Measurements from ENCODE around the gene MGLL. TPM values are rescaled to one million over a fixed set of nuclear protein-coding genes. Genes with fewer than 3 reads are reported as not detected.

The MGLL gene
- total and polyA plus RNA-seq, 4 donors: 25.5 to 48.6 (median 37.9) TPM

- Histone ChIP-seq H3K4me1 (ENCODE audit: control insufficient read depth, insufficient read depth, low read length) (peaks cover 61% of the 10 kb centered on the region), H3K27ac (ENCODE audit: low read depth, low read length) (no peak overlapping the region), H3K36me3 (ENCODE audit: control insufficient read depth, insufficient read depth, low read length) (no peaks in the 10 kb centered on the region), H3K4me3 (ENCODE audit: low read depth, low read length) (no peak overlapping the region), H3K27me3 (ENCODE audit: control insufficient read depth, insufficient read depth, low read length) (no peaks in the 10 kb centered on the region), H3K9me3 (ENCODE audit: control insufficient read depth, insufficient read depth, low read length) (no peaks in the 10 kb centered on the region)
- DNase-seq (ENCODE audit: low read depth in 4 of 6, low spot score in 6 of 6): no peak
- WGBS (ENCODE audit: insufficient coverage): 68% methylated on average over 6 of the region's 9 CpGs
Observed at GRCh38 chr3:127748754-127749327, 73.5 kb downstream of the MGLL start.

DNA sequence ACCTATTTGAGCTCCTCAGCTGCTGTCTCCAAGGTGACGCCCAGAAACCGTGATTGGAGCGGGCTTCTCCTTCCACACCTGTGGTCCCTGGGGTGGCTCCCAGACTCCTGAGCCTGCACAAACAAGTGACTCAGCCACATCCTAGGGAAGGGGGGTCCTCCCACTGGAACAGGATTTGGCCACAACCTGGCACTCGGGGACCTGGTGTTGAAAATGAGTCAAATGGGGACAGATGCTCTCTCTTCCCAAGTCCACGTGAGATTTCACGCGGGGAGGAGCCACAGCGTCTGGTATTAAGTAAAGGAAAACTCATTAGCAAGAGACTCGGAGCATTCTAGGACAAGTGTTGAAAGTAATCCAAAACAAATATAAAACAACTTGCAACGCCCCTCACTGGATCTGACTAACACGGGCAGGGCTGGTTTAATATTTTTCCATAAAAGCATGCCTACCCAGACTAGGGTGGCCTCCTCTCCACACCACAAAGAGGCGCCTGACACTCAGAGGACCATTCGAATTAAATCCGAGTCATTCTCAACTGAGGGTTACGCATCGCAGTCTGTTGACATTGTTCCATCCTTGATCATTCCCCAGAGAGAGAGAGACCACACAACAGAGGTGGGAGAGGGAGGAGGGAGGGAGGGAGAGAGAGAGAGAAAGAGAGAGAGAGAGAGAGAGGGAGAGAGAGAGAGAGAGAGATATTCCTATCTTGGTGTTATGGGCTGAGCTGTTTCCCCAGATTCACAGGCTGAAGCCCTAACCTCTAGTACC, 74.4 kb downstream of the MGLL start:
- H3K27me3 ChIP-seq (ENCODE audit: control insufficient read depth, insufficient read depth, low read length): no peaks in the 10 kb centered on the region
- no peak overlapping the region for H3K4me3 ChIP-seq (ENCODE audit: low read depth, low read length)
- 80% methylated on average over 6 of the region's 16 CpGs for WGBS (ENCODE audit: insufficient coverage)
- H3K27ac ChIP-seq (ENCODE audit: low read depth, low read length): peak overlapping the region; percentile 29
- peaks cover 58% of the 10 kb centered on the region for H3K4me1 ChIP-seq (ENCODE audit: control insufficient read depth, insufficient read depth, low read length)
- no peaks in the 10 kb centered on the region for H3K36me3 ChIP-seq (ENCODE audit: control insufficient read depth, insufficient read depth, low read length)
- no peak for DNase-seq (ENCODE audit: low read depth in 4 of 6, low spot score in 6 of 6)
- H3K9me3 ChIP-seq (ENCODE audit: control insufficient read depth, insufficient read depth, low read length): no peaks in the 10 kb centered on the region

- Histone ChIP-seq H3K27me3 (ENCODE audit: control insufficient read depth, insufficient read depth, low read length) (no peaks in the 10 kb centered on the region), H3K27ac (ENCODE audit: low read depth, low read length) (peak overlapping the region; percentile 29), H3K4me3 (ENCODE audit: low read depth, low read length) (no peak overlapping the region), H3K9me3 (ENCODE audit: control insufficient read depth, insufficient read depth, low read length) (no peaks in the 10 kb centered on the region), H3K36me3 (ENCODE audit: control insufficient read depth, insufficient read depth, low read length) (no peaks in the 10 kb centered on the region), H3K4me1 (ENCODE audit: control insufficient read depth, insufficient read depth, low read length) (peaks cover 58% of the 10 kb centered on the region)
- 100% methylated on average over 1 of the region's 1 CpG for WGBS (ENCODE audit: insufficient coverage)
- DNase-seq (ENCODE audit: low read depth in 4 of 6, low spot score in 6 of 6): no peak
Observed at GRCh38 chr3:127747066-127747465, 75.2 kb downstream of the MGLL start.

DNA sequence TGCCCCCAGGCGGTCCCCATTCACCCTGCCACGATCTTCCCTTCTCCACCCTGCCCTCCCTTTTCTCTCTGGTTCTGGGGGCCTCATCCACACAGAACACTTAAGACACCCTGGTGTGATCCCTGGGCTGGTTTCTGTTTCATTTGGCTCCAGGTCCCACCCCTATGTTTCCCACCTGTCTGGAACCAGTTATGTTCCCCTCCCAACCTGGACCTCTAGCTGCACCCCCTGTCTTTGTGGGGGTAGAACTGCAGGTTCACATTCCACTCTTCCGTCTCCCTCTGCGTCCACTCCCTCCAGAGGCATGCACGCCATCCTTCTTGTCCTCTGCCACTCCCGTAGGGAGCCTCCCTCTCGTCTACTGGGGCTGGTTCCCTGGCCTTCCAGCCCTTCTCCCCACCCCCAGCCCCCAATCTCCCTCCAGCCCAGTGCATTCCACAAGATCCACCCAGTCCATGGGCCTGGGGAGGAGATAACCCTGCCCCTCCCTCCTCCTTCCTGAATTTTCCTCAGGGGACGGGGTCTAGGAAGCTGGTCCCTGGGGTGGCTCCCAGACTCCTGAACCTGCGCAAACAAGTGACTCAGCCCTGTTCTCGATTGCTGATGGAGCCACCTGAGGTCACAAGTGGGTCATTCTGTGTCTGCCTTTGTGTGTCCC, 75.8 kb downstream of the MGLL start:
- H3K27me3 ChIP-seq (ENCODE audit: control insufficient read depth, insufficient read depth, low read length): no peaks in the 10 kb centered on the region
- no peaks in the 10 kb centered on the region for H3K9me3 ChIP-seq (ENCODE audit: control insufficient read depth, insufficient read depth, low read length)
- DNase-seq (ENCODE audit: low read depth in 4 of 6, low spot score in 6 of 6): no peak
- 93% methylated on average over 10 of the region's 10 CpGs for WGBS (ENCODE audit: insufficient coverage)
- no peak overlapping the region for H3K27ac ChIP-seq (ENCODE audit: low read depth, low read length)
- no peaks in the 10 kb centered on the region for H3K36me3 ChIP-seq (ENCODE audit: control insufficient read depth, insufficient read depth, low read length)
- peaks cover 58% of the 10 kb centered on the region for H3K4me1 ChIP-seq (ENCODE audit: control insufficient read depth, insufficient read depth, low read length)
- H3K4me3 ChIP-seq (ENCODE audit: low read depth, low read length): no peak overlapping the region

GRCh38 chr3:127745656-127746399, 76.5 kb downstream of the MGLL start:
- no peak overlapping the region for H3K27ac ChIP-seq (ENCODE audit: low read depth, low read length)

GRCh38 chr3:127744875-127745274, 77.4 kb downstream of the MGLL start:
- Histone ChIP-seq H3K4me1 (ENCODE audit: control insufficient read depth, insufficient read depth, low read length) (peaks cover 53% of the 10 kb centered on the region), H3K27me3 (ENCODE audit: control insufficient read depth, insufficient read depth, low read length) (no peaks in the 10 kb centered on the region), H3K9me3 (ENCODE audit: control insufficient read depth, insufficient read depth, low read length) (no peaks in the 10 kb centered on the region), H3K27ac (ENCODE audit: low read depth, low read length) (peak overlapping the region; percentile 4), H3K4me3 (ENCODE audit: low read depth, low read length) (no peak overlapping the region), H3K36me3 (ENCODE audit: control insufficient read depth, insufficient read depth, low read length) (peaks cover 5% of the 10 kb centered on the region)
- WGBS (ENCODE audit: insufficient coverage): 94% methylated on average over 8 of the region's 8 CpGs
- no peak for DNase-seq (ENCODE audit: low read depth in 4 of 6, low spot score in 6 of 6)

More at GRCh38 chr3:127745656-127746399, 76.5 kb downstream of the MGLL start:
- Histone ChIP-seq H3K4me1 (ENCODE audit: control insufficient read depth, insufficient read depth, low read length) (peaks cover 55% of the 10 kb centered on the region), H3K27me3 (ENCODE audit: control insufficient read depth, insufficient read depth, low read length) (no peaks in the 10 kb centered on the region), H3K9me3 (ENCODE audit: control insufficient read depth, insufficient read depth, low read length) (no peaks in the 10 kb centered on the region), H3K4me3 (ENCODE audit: low read depth, low read length) (no peak overlapping the region), H3K36me3 (ENCODE audit: control insufficient read depth, insufficient read depth, low read length) (peaks cover under 1% of the 10 kb centered on the region)
- WGBS (ENCODE audit: insufficient coverage): 89% methylated on average over 10 of the region's 11 CpGs
- DNase-seq (ENCODE audit: low read depth in 4 of 6, low spot score in 6 of 6): no peak

DNA sequence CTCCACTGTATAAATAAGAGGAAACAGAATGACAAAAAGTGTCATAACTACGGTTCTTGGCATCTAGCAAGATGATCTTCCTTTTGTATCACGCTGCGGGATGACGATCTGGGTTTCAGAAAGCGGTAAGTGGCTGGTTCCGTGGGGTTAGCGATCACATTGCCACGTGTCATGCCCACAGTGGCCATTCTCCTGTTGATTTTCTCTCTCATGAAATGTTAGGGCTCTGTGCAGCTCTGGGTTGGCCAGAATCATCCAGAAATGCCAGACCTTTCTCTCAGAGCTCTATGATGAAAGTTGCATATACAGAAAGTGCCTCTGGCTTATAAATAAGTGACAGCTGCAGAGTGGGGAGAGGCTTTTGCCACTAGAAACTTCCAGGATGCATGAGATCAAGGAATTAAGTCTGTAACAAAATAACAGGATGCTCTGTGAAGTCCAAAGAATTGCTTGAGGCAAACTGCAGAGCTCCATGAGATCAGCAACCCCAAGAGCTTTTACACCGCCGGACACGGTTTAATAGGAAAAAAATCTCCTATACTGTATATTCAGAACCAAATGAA, 78.0 kb downstream of the MGLL start:
- no peaks in the 10 kb centered on the region for H3K9me3 ChIP-seq (ENCODE audit: control insufficient read depth, insufficient read depth, low read length)
- H3K36me3 ChIP-seq (ENCODE audit: control insufficient read depth, insufficient read depth, low read length): peaks cover 5% of the 10 kb centered on the region
- no peak overlapping the region for H3K4me3 ChIP-seq (ENCODE audit: low read depth, low read length)
- no peaks in the 10 kb centered on the region for H3K27me3 ChIP-seq (ENCODE audit: control insufficient read depth, insufficient read depth, low read length)
- H3K4me1 ChIP-seq (ENCODE audit: control insufficient read depth, insufficient read depth, low read length): peaks cover 53% of the 10 kb centered on the region
- WGBS (ENCODE audit: insufficient coverage): 85% methylated on average over 8 of the region's 11 CpGs
- no peak for DNase-seq (ENCODE audit: low read depth in 4 of 6, low spot score in 6 of 6)
- peak overlapping the region; percentile 49 for H3K27ac ChIP-seq (ENCODE audit: low read depth, low read length)

DNA sequence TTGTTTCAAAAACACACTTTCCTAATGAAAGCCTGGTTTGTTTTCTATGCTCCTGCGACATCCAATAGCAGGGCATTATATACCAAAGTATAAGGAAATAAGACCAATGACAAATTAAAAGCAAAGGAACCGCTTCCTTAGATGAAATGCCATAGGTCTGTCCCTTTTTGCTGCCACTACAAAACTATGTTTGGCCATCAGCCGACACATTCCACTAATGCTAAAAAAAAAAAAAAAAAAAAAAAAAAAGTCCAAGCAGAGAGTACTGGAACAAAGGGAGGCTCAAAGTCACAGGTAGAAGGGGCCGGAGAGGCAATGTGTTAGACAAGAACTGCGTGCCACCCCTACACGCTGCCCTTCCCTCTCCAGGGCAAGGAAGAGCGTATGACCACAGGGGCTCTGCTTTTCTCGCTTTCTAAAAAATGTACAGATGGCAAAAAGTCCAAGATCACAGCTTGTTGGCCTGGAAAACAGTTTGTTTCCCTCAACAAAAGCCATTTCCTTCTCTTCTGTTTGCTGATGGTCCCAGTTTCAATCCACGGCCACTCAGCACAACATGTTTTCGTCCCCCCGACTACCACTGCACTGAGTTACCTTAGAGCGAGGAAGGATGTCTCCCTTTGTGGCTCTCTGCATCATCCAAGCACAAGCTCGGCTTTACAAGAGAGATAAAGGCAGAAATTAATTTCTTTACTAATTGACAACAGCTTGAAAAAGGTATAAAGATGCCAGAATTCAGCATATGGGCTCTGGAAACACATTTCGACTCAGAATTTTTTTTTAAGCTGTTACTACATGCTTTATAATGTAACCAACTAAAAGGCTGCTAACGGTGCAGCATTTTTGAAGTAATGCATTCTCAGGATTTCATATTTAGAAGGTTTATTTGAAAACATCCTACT, 78.7 kb downstream of the MGLL start:
- 83% methylated on average over 7 of the region's 15 CpGs for WGBS (ENCODE audit: insufficient coverage)
- no peaks in the 10 kb centered on the region for H3K27me3 ChIP-seq (ENCODE audit: control insufficient read depth, insufficient read depth, low read length)
- peak in 1 of 6 donors; percentile 81 for DNase-seq (ENCODE audit: low read depth in 4 of 6, low spot score in 6 of 6)
- peaks cover 5% of the 10 kb centered on the region for H3K36me3 ChIP-seq (ENCODE audit: control insufficient read depth, insufficient read depth, low read length)
- H3K4me3 ChIP-seq (ENCODE audit: low read depth, low read length): no peak overlapping the region
- no peaks in the 10 kb centered on the region for H3K9me3 ChIP-seq (ENCODE audit: control insufficient read depth, insufficient read depth, low read length)
- peaks cover 49% of the 10 kb centered on the region for H3K4me1 ChIP-seq (ENCODE audit: control insufficient read depth, insufficient read depth, low read length)
- H3K27ac ChIP-seq (ENCODE audit: low read depth, low read length): peak overlapping the region; percentile 61

Measured in spinal cord (tissue), 10 donors.